Neural cell (in vitro differentiated cells): ENCODE measurements around the gene SLC22A2. TPM values are rescaled to one million over a fixed set of nuclear protein-coding genes. Genes with fewer than 3 reads are reported as not detected.

Experiments used
- H2AFZ ChIP-seq: fragments of 200-600, 300-800 bp; sonication (generic), shearing (Covaris generic); 2 replicates; pipeline ENCODE4 v1.6.0; 2014; ENCODE audit warnings: low read depth, mild to moderate bottlenecking, antibody characterized with exemption, low read length, moderate library complexity
- H3F3A ChIP-seq: fragments of 200-600 bp; shearing (Covaris generic); 2 replicates; pipeline ENCODE4 v1.6.1; 2016; ENCODE audit warnings: mild to moderate bottlenecking, moderate library complexity, mixed read lengths, antibody characterized with exemption, low read length; ENCODE audit not compliant: insufficient read depth, poor library complexity, severe bottlenecking
- H3K27ac ChIP-seq: fragments of 200-600, 300-800 bp; sonication (generic), shearing (Covaris generic); 2 replicates; pipeline ENCODE4 v1.5.1; 2014; ENCODE audit warnings: mild to moderate bottlenecking, low read length, moderate library complexity
- H3K27me3 ChIP-seq: fragments of 300-800, 200-600 bp; sonication (generic), shearing (Covaris generic); 2 replicates; pipeline ENCODE4 v1.6.0; 2014; ENCODE audit warnings: mild to moderate bottlenecking, low read depth, low read length, moderate library complexity; ENCODE audit not compliant: insufficient read depth
- H3K36me3 ChIP-seq: fragments of 300-800, 200-600 bp; sonication (generic), shearing (Covaris generic); 2 replicates; pipeline ENCODE4 v1.5.1; 2014; ENCODE audit warnings: mild to moderate bottlenecking, antibody characterized with exemption, low read length, moderate library complexity; ENCODE audit not compliant: insufficient read depth
- H3K4me2 ChIP-seq: fragments of 300-800, 200-600 bp; sonication (generic), shearing (Covaris generic); 2 replicates; pipeline ENCODE4 v1.6.0; 2014; ENCODE audit warnings: mild to moderate bottlenecking, low read length
- H3K4me3 ChIP-seq: fragments of 300-800, 200-600 bp; sonication (generic), shearing (Covaris generic); 2 replicates; pipeline ENCODE4 v1.5.1; 2014; ENCODE audit warnings: mild to moderate bottlenecking, low read length, moderate library complexity
- H3K79me2 ChIP-seq: fragments of 200-600 bp; shearing (Covaris generic); replicated peaks from 2 replicates; pipeline ENCODE4 v1.6.0; 2014; ENCODE audit warnings: mild to moderate bottlenecking, low read length, moderate library complexity; ENCODE audit not compliant: insufficient read depth
- H3K9ac ChIP-seq: fragments of 300-800, 200-600 bp; sonication (generic), shearing (Covaris generic); 2 replicates; pipeline ENCODE4 v1.6.1; 2016; ENCODE audit warnings: mild to moderate bottlenecking, low read length, mixed read lengths
- H3K9me2 ChIP-seq: fragments of 200-600 bp; shearing (Covaris generic); 2 replicates; pipeline ENCODE4 v1.6.1; 2016; ENCODE audit warnings: mild to moderate bottlenecking, low read length, mixed read lengths; ENCODE audit not compliant: insufficient read depth
- H3K9me3 ChIP-seq: fragments of 200-600, 300-800 bp; sonication (generic), shearing (Covaris generic); 2 replicates; pipeline ENCODE4 v1.6.1; 2016; ENCODE audit warnings: mild to moderate bottlenecking, mixed run types, low read length, moderate library complexity, mixed read lengths
- H4K20me1 ChIP-seq: fragments of 200-600 bp; shearing (Covaris generic); 2 replicates; pipeline ENCODE4 v1.6.1; 2016; ENCODE audit warnings: mild to moderate bottlenecking, mixed run types; ENCODE audit not compliant: insufficient read depth
- EP300 ChIP-seq: fragments of 450-650 bp; conservative IDR thresholded peaks from 2 replicates; pipeline ENCODE4 v1.6.1; 2014; ENCODE audit warnings: antibody characterized with exemption, mild to moderate bottlenecking, moderate library complexity; ENCODE audit not compliant: poor library complexity, severe bottlenecking
- EZH2 ChIP-seq: fragments of 200-600, 300-800 bp; shearing (Covaris generic), sonication (generic); IDR thresholded peaks from 2 replicates; pipeline ENCODE4 v1.6.1; 2014; ENCODE audit warnings: antibody characterized with exemption, low read length, borderline replicate concordance, mild to moderate bottlenecking; ENCODE audit not compliant: insufficient read depth, poor library complexity, severe bottlenecking
- MXI1 ChIP-seq: fragments of 450-650 bp; conservative IDR thresholded peaks from 2 replicates; pipeline ENCODE4 v1.6.1; 2014; ENCODE audit warnings: antibody characterized with exemption, mild to moderate bottlenecking; ENCODE audit not compliant: poor library complexity, severe bottlenecking
- POLR2AphosphoS5 ChIP-seq: IDR thresholded peaks from 2 replicates; pipeline ENCODE4 v1.6.1; 2012
- RAD21 ChIP-seq: fragments of 450-650 bp; conservative IDR thresholded peaks from 2 replicates; pipeline ENCODE4 v1.6.1; 2014; ENCODE audit warnings: antibody characterized with exemption, mild to moderate bottlenecking, moderate library complexity
- SMC3 ChIP-seq: fragments of 450-650 bp; conservative IDR thresholded peaks from 2 replicates; pipeline ENCODE4 v1.6.1; 2014; ENCODE audit warnings: antibody characterized with exemption, mild to moderate bottlenecking, moderate library complexity; ENCODE audit not compliant: poor library complexity
- TAF1 ChIP-seq: IDR thresholded peaks from 2 replicates; pipeline ENCODE4 v1.6.1; 2012; ENCODE audit warnings: low read depth
- polyA plus RNA-seq: library from polyadenylated mRNA; depleted of rRNA; stranded (reverse); fragments of >200 nt; gene quantifications from 2 replicates; pipeline ENCODE4 v1.2.3, GENCODE V29; 2014
- TF ChIP-seq, protein P1 (sequence below): IDR thresholded peaks from 2 replicates; pipeline ENCODE4 v1.6.1; 2012; ENCODE audit warnings: borderline replicate concordance
- TF ChIP-seq, protein P2 (sequence below): fragments of 450-650 bp; IDR thresholded peaks from 2 replicates; pipeline ENCODE4 v1.5.1; 2014; ENCODE audit warnings: antibody characterized with exemption, mild to moderate bottlenecking, moderate library complexity; ENCODE audit not compliant: poor library complexity, severe bottlenecking

SLC22A2 gene
- polyA plus RNA-seq, 1 donor from 2014 or later: not detected

DNA sequence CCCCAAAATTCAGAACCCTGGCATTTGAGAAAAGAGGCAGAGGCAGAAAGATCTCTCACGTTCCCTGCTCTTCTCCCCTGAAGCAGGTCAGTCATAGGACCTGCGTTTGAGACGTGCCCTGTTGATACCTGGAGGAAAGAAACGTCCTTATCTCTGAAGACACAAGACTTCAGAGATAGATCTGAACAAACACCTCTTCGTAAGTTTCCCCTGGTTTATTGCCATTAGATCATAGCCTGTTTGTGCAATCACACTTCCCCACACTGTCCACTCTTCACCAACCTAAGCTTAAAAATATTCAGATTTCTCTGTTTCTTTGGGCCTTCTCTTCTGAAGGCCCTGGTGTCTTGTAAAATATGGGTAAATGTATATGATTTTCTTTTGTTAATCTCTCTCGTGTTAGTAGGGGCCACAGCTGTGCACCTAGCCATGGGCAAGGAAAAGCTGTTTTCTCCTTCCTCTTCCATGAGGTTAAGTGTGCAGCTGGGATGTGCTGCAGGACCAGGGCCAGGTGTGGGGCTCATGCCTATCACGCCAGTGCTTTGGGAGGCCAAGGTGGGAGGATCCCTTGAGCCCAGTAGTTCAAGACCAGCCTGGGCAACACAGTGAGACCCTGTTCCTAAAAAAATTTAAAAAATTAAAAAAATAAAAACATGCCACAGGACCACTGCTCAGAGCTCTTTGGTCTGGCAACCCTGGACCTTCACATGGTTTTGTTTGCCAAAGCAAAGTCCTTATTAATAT lies 4.7 kb upstream of the SLC22A2 start:
- no peak overlapping the region for H3K27ac ChIP-seq
- H3K4me2 ChIP-seq: no peak overlapping the region
- no peak overlapping the region for H3K4me3 ChIP-seq
- H2AFZ ChIP-seq: no peak overlapping the region
- no peaks in the 10 kb centered on the region for H3K9me3 ChIP-seq
- no peaks in the 10 kb centered on the region for H4K20me1 ChIP-seq
- H3K36me3 ChIP-seq: no peaks in the 10 kb centered on the region
- no peaks in the 10 kb centered on the region for H3K27me3 ChIP-seq
- H3K9me2 ChIP-seq: no peaks in the 10 kb centered on the region
- no peak overlapping the region for H3K9ac ChIP-seq
- no peaks in the 10 kb centered on the region for H3F3A ChIP-seq
- no peaks in the 10 kb centered on the region for H3K79me2 ChIP-seq
- TF ChIP-seq, protein P1, sequence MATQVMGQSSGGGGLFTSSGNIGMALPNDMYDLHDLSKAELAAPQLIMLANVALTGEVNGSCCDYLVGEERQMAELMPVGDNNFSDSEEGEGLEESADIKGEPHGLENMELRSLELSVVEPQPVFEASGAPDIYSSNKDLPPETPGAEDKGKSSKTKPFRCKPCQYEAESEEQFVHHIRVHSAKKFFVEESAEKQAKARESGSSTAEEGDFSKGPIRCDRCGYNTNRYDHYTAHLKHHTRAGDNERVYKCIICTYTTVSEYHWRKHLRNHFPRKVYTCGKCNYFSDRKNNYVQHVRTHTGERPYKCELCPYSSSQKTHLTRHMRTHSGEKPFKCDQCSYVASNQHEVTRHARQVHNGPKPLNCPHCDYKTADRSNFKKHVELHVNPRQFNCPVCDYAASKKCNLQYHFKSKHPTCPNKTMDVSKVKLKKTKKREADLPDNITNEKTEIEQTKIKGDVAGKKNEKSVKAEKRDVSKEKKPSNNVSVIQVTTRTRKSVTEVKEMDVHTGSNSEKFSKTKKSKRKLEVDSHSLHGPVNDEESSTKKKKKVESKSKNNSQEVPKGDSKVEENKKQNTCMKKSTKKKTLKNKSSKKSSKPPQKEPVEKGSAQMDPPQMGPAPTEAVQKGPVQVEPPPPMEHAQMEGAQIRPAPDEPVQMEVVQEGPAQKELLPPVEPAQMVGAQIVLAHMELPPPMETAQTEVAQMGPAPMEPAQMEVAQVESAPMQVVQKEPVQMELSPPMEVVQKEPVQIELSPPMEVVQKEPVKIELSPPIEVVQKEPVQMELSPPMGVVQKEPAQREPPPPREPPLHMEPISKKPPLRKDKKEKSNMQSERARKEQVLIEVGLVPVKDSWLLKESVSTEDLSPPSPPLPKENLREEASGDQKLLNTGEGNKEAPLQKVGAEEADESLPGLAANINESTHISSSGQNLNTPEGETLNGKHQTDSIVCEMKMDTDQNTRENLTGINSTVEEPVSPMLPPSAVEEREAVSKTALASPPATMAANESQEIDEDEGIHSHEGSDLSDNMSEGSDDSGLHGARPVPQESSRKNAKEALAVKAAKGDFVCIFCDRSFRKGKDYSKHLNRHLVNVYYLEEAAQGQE: no peak
- no peak for TF ChIP-seq POLR2AphosphoS5
- no peak for TF ChIP-seq EP300
- TF ChIP-seq RAD21: no peak
- TF ChIP-seq, protein P2, sequence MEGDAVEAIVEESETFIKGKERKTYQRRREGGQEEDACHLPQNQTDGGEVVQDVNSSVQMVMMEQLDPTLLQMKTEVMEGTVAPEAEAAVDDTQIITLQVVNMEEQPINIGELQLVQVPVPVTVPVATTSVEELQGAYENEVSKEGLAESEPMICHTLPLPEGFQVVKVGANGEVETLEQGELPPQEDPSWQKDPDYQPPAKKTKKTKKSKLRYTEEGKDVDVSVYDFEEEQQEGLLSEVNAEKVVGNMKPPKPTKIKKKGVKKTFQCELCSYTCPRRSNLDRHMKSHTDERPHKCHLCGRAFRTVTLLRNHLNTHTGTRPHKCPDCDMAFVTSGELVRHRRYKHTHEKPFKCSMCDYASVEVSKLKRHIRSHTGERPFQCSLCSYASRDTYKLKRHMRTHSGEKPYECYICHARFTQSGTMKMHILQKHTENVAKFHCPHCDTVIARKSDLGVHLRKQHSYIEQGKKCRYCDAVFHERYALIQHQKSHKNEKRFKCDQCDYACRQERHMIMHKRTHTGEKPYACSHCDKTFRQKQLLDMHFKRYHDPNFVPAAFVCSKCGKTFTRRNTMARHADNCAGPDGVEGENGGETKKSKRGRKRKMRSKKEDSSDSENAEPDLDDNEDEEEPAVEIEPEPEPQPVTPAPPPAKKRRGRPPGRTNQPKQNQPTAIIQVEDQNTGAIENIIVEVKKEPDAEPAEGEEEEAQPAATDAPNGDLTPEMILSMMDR: no peak
- TF ChIP-seq EZH2: no peak
- TF ChIP-seq SMC3: no peak
- TF ChIP-seq TAF1: no peak
- no peak for TF ChIP-seq MXI1

DNA sequence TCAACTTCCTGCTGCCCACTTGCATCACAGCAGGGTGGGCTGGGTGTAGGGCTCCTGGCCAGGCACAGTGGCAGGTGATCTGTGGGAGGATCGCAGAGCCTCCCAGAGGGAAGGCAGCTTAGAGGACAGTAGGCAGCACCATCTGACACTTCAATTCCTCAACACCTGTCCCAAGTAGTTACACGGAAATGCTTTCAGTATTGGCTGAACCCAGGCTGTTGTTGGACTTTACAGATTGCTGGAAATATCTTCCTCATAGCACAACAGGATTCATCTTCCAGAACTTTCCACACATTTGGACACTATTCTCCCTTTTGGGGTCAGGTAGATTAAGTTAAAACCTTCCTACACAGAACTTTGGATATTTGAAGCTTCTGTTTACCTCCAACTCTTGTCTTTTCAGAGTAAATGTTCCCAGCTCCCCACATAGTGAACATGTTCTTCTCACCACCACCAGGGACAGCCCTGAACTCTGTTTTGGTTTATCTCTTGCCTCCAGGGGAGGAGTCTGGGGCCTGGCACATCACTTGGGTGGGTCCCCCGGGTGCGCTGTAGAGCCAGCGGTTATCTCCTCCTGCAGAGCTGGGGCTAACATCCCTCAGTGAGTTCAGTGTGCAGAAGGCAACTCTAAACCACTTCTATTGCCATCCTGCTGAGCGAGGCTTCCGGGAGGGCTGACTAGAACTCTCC lies 3.5 kb upstream of the SLC22A2 start:
- Histone ChIP-seq H3K9ac (no peak overlapping the region), H2AFZ (no peak overlapping the region), H4K20me1 (no peaks in the 10 kb centered on the region), H3K27ac (no peak overlapping the region), H3K36me3 (no peaks in the 10 kb centered on the region), H3K27me3 (no peaks in the 10 kb centered on the region), H3F3A (no peaks in the 10 kb centered on the region), H3K9me2 (no peaks in the 10 kb centered on the region), H3K9me3 (no peaks in the 10 kb centered on the region), H3K4me3 (no peak overlapping the region), H3K4me2 (no peak overlapping the region), H3K79me2 (no peaks in the 10 kb centered on the region)
- TF ChIP-seq TAF1 (no peak), MXI1 (no peak)
